ENCODE measurements around the gene KNDC1. TPM values are rescaled to one million over a fixed set of nuclear protein-coding genes. Genes with fewer than 3 reads are reported as not detected.

The KNDC1 gene
- total and polyA plus RNA-seq, 10 of the 15 experiments (the other 5 are each of a cell fraction or from before 2014, with no cell fraction given), result 0.03 to 0.11 (median 0.05) TPM; not detected in 7

- Histone ChIP-seq H3K4me2 (ENCODE audit: control insufficient read depth, insufficient read depth) (no peak overlapping the region), H3K9me3 (replicated peaks; ENCODE audit: control insufficient read depth, insufficient read depth, low read length) (no peaks in the 10 kb centered on the region), H3K27ac (ENCODE audit: control insufficient read depth, insufficient read depth) (no peak overlapping the region), H3K9ac (ENCODE audit: control insufficient read depth, insufficient read depth, low read length) (no peak overlapping the region), H2AFZ (ENCODE audit: control insufficient read depth, low read depth, low read length) (no peak overlapping the region), H3K27me3 (replicated peaks in 1 of 2; ENCODE audit: control insufficient read depth in 2 of 2, insufficient read depth in 2 of 2, low read length in 1 of 2) (no peaks in the 10 kb centered on the region), H3K4me3 (no peak overlapping the region), H4K20me1 (ENCODE audit: control insufficient read depth, insufficient read depth) (no peaks in the 10 kb centered on the region), H3K36me3 (ENCODE audit: control insufficient read depth in 2 of 2, insufficient read depth in 2 of 2, low read length in 1 of 2) (no peaks in the 10 kb centered on the region), H3K79me2 (ENCODE audit: control insufficient read depth, insufficient read depth, low read length) (no peaks in the 10 kb centered on the region), H3K4me1 (ENCODE audit: control insufficient read depth, insufficient read depth, low read length) (no peaks in the 10 kb centered on the region)
- ATAC-seq, result no peak
- intact Hi-C loops (cut with micrococcal nuclease; ENCODE audit: unreplicated experiment), result no loop called here
- 20% methylated on average over 23 of the region's 27 CpGs for WGBS (ENCODE audit: insufficient coverage, insufficient replicate concordance, low lambda C conversion rate, missing lambda C conversion rate)
- TF ChIP-seq FOXM1 (IDR thresholded peaks at IDR 0.05; ENCODE audit: low read depth, low read length), result no peak
- no peak for TF ChIP-seq NRF1 (conservative IDR thresholded peaks at IDR 0.05; ENCODE audit: low read depth, low read length)
- no peak for TF ChIP-seq IRF5 (IDR thresholded peaks at IDR 0.05; ENCODE audit: borderline replicate concordance)
- TF ChIP-seq TAF1 (IDR thresholded peaks at IDR 0.05; ENCODE audit: borderline replicate concordance, low read depth, low read length), result no peak
- TF ChIP-seq ZBED1 (IDR thresholded peaks at IDR 0.05; ENCODE audit: borderline replicate concordance), result no peak
- TF ChIP-seq RCOR1 (conservative IDR thresholded peaks at IDR 0.05; ENCODE audit: low read depth, low read length), result no peak
- TF ChIP-seq RB1 (IDR thresholded peaks at IDR 0.05; ENCODE audit: borderline replicate concordance), result no peak
- TF ChIP-seq PKNOX1 (IDR thresholded peaks at IDR 0.05), result no peak
- TF ChIP-seq PAX5 (IDR thresholded peaks at IDR 0.05; ENCODE audit: borderline replicate concordance, low read depth, low read length), result no peak
- TF ChIP-seq CEBPZ (IDR thresholded peaks at IDR 0.05; ENCODE audit: low read depth, low read length), result no peak
- no peak for TF ChIP-seq SIX5 (IDR thresholded peaks at IDR 0.05; ENCODE audit: low read depth, low read length, severe bottlenecking)
- no peak for TF ChIP-seq HCFC1 (IDR thresholded peaks at IDR 0.05; ENCODE audit: low read length)
- TF ChIP-seq ZNF687 (IDR thresholded peaks at IDR 0.05), result no peak
- TF ChIP-seq EGR1 (IDR thresholded peaks at IDR 0.05; ENCODE audit: borderline replicate concordance in 1 of 2, low read depth in 2 of 2, low read length in 2 of 2), result no peak
- TF ChIP-seq SMAD5 (IDR thresholded peaks at IDR 0.05; ENCODE audit: low read depth), result no peak
- SMC1A ChIA-PET (ENCODE audit: uncharacterized antibody, unreplicated experiment), result no interaction called here
- POLR2A ChIA-PET, result no interaction called here
- CTCF ChIA-PET, result no interaction called here
- RAD21 ChIA-PET (ENCODE audit: unreplicated experiment), result no interaction called here
- no TSS peak for BruUV-seq (replicated peaks)
- in situ Hi-C loops (cut with MboI), result no loop called here
- no peak for FAIRE-seq
- no peak for DNase-seq (ENCODE audit: low read depth, low spot score)
Observed at GRCh38 chr10:133210398-133211140, 50.5 kb downstream of the KNDC1 start.
